GM20431 (cell line): ENCODE data around the gene CCL28.
"Not testable (repeated sequence)": the region's sequence is repeated elsewhere in the genome, so short reads cannot be mapped to it uniquely, and the experiment has no call there.

ENCODE experiments used
- in situ Hi-C: fragments of 300-500 bp; cut with MseI, MboI; formaldehyde crosslinking; loops from one replicate; pipeline ENCODE4 v1.15.0; 2020; ENCODE audit warnings: low sequenced_read_pairs; ENCODE audit not compliant: unreplicated experiment

Gene CCL28, protein sequence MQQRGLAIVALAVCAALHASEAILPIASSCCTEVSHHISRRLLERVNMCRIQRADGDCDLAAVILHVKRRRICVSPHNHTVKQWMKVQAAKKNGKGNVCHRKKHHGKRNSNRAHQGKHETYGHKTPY

DNA sequence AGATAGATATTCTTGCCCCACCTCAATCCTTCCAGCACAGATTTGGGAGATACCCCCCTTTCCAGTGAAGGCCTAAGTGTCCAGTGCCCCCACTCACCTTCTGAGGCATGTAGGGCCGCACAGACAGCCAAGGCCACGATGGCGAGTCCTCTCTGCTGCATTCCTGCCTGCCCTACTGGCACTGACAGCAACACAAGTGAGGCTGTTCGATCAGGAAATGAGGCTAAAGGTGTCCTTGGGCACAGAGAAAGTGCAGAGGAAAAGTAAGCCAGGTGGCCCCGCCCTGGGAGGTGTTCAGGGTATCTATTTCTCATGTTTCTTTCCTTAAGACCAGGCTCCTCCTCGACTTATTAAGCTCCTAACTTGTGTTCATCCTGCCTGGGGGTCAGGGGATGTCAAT lies at the start of gene CCL28:
TSS of gene CCL28 (minus strand) at position 236 of the 400 bp plus-strand sequence. CDS start at position 161, 75 bp downstream.
- in situ Hi-C loops = no loop called here

- in situ Hi-C loops = no loop called here
Observed at GRCh38 chr5:43461066-43461465, 48.9 kb upstream of the CCL28 start.

DNA sequence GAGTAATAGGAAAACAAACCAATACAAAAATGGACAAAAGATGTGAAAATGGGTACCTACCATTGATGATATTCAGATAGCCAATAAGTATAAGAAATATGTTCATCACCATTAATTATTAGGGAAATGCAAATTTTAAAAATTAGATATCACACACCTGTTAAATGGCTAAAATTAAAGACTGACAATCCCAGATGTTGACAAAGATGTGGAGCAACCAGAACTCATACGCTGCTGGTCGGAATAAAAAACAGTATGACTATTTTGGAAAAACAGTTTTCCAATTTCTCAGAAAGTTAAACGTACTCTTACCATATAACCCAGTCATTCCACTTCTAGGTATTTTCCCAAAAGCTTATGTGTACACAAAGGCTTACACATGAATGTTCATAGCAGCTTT lies 44.4 kb upstream of the CCL28 start:
- in situ Hi-C loops = no loop called here

GRCh38 chr5:43441575-43441974 lies 29.4 kb upstream of the CCL28 start:
- in situ Hi-C loops = not testable (repeated sequence)

- in situ Hi-C loops = no loop called here
Observed at GRCh38 chr5:43437062-43437660, 25.0 kb upstream of the CCL28 start.

- in situ Hi-C loops = no loop called here
Observed at GRCh38 chr5:43433382-43433781, 21.2 kb upstream of the CCL28 start.

- in situ Hi-C loops = no loop called here
Observed at GRCh38 chr5:43432486-43433375, 20.5 kb upstream of the CCL28 start.

- in situ Hi-C loops = no loop called here
Observed at GRCh38 chr5:43429706-43430105, 17.5 kb upstream of the CCL28 start.

- in situ Hi-C loops = no loop called here
Observed at GRCh38 chr5:43429016-43429415, 16.8 kb upstream of the CCL28 start.

DNA sequence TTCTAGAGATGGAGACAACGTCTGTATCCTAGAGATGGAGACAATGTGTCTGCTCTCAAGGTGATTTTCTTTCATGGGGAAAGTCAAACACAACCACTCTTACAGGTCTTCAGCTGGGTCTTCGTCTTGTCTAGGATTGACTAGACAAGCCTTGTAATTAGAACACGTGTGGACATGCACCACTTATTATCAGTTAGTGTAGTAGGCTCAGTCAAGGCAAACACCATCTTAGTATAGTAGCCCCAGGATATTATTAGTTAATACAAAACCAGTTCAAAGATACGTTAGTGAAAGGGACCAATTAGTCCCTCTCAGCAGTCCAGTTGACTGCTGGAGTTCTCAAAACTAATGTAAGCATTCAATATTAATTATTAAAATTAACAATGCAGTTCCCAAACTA lies 15.1 kb upstream of the CCL28 start:
- in situ Hi-C loops = no loop called here

- in situ Hi-C loops = no loop called here
Observed at GRCh38 chr5:43425983-43426382, 13.8 kb upstream of the CCL28 start.

- in situ Hi-C loops = not testable (repeated sequence)
Observed at GRCh38 chr5:43423086-43423485, 10.9 kb upstream of the CCL28 start.

- in situ Hi-C loops = no loop called here
Observed at GRCh38 chr5:43422143-43422542, 10.0 kb upstream of the CCL28 start.

DNA sequence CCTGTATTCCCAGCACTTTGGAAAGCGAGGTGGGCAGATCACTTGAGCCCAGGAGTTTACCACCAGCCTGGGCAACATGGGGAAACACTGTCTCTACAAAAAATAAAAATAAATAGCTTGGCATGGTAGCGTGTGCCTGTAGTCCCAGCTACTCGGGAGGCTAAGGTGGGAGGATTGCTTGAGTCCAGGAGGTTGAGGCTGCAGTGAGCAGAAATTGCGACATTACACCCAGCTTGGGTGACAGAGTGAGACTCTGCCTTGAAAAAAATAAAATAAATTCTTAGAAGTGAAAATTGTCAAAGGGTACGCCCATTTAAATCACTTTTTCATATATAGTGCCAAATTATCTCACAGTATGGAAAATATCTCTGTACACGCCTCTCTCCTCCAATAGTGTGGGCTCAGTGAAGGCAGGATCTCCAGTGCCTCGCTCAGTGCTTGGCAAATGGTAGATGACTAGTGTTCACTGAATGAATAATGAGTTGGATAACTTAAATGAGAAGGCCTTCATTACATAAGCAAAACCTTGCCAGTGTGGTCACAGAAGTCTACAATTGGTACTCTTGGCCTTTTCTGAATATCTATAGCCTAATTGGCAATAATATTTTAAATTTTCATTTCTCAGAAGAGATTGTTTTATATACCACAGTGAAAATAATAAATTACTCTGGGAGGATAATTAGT lies 9.4 kb upstream of the CCL28 start:
- in situ Hi-C loops = no loop called here

DNA sequence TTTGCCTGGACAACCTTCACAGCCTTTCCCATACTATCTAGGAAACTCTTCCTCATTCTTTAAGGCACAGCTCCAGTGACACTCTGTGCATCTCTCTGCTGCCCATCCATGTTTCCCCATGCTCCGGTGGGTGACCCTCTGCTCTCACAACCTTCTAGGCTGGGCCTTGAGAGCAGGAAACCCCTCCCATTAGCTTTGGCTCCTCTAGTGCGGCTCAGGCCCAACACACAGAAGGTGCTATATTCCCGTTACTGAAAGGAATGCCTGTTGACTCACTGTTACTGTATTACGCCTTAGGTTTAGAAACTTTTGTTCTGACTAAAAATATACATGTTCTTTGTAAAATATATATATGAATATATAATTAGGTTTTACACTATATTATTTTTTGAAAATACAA lies 8.1 kb upstream of the CCL28 start:
- in situ Hi-C loops = no loop called here

- in situ Hi-C loops = no loop called here
Observed at GRCh38 chr5:43418561-43418960, 6.4 kb upstream of the CCL28 start.

DNA sequence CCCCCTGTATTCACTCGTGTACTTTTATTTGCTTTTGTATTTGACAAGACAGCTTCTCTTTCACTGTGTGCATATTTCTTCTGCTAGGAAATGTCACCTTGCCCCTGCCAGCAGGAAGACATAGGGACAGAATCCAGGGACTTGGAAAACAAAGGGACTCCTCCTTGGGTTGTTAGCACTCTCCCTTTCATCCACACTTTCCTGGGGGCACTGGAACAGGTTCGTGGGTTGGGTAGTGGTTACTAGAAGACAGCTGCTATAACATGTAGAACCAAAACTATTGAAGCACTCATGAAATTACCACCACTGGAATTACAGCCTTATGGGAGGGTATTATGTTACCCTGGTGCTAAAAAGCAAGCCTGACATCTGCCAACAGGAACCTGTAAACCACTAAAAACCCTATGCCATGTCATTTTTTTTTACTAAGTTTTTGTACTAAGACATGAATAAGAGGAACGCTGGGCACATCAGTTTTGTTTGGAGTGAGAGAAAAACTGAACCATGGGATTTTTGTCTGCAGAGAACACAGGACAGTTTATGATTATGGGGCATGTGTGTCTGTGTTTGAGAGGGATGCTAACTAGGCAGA lies 4.7 kb upstream of the CCL28 start:
- in situ Hi-C loops = no loop called here

- in situ Hi-C loops = no loop called here
Observed at GRCh38 chr5:43415935-43416802, 4.0 kb upstream of the CCL28 start.

DNA sequence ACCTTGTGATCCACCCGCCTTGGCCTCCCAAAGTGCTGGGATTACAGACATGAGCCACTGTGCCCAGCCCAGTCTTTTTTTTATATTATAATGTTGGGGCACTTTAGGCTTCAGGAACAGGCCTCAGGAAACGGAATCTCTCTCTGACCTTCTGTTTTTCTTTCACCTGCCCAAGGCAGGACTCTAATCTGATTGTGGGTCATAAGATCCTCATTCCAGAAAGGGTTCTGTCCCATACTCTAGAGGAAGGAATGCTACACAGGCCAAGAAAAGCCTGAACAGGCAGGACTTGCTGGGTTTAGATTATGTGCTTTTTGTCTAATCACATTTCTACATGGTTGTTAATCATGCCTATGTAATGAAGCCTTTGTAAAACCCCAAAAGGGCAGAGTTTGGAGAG lies 1.8 kb upstream of the CCL28 start:
- in situ Hi-C loops = no loop called here
